Neuron (in vitro differentiated cells): ENCODE data around the gene ZNF692.

ENCODE experiments used
- H2AFZ ChIP-seq: one replicate; pipeline ENCODE4 v1.6.1; 2013; ENCODE audit warnings: low read depth, mild to moderate bottlenecking, inconsistent platforms, low read length, moderate library complexity
- H3K27me3 ChIP-seq: one replicate; pipeline ENCODE4 v1.6.1; 2013; ENCODE audit warnings: low read length; ENCODE audit not compliant: insufficient read depth
- H3K36me3 ChIP-seq: one replicate; pipeline ENCODE4 v1.6.1; 2013; ENCODE audit warnings: low read length; ENCODE audit not compliant: insufficient read depth
- H3K4me1 ChIP-seq: one replicate; pipeline ENCODE4 v1.6.1; 2013; ENCODE audit warnings: low read length; ENCODE audit not compliant: insufficient read depth
- H3K4me3 ChIP-seq: 2 replicates; pipeline ENCODE4 v1.5.1; 2013; ENCODE audit warnings: mild to moderate bottlenecking, low read length, moderate library complexity
- H3K9me3 ChIP-seq: one replicate; pipeline ENCODE4 v1.6.1; 2013; ENCODE audit warnings: low read length

The ZNF692 gene

DNA sequence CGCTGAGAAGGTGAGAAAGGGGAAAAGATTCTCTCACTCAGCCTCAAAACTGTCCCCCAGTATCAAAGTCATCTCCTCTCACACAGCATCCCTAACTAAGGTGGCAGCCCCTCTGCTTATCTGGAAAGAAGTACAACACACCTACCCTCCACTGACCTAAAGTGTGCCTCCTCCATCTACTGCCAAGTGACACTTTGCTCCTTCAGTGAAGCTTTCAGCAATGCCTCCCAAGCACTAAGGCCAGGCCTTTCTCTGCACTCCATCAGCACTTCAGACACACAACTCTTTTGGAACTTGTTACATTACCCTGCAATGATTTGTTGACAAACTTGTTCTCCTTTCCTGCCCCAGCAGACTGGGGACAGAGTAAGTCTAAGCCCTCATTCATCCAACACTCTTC is 34.6 kb downstream of the ZNF692 start:
- H2AFZ ChIP-seq, result no peak overlapping the region
- H3K4me3 ChIP-seq, result peak overlapping the region; percentile 95
- H3K27me3 ChIP-seq, result no peaks in the 10 kb centered on the region
- H3K4me1 ChIP-seq, result peaks cover 30% of the 10 kb centered on the region
- peaks cover 33% of the 10 kb centered on the region for H3K36me3 ChIP-seq
- no peaks in the 10 kb centered on the region for H3K9me3 ChIP-seq

DNA sequence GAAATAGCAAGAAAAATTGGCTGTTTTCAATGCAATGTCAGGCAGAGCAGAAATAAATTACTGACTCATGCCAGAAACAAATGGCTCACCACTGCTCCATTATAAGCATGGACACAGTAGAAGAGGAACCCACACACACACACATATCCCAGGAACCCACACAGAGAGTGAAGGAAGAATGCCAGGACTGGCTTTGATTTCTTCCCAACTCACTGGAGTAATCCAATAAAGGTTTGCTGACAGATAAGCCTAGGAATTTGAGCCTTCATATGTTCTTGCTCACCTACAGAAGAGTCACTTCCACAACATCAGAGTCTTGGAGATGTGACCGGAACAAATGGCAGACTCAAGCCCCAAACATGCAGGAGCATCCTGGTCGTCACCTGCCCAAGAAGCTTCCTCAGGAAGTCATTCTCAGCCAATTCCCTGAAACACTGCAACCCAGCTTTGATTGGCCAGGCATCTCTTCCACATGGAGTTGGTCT is 35.3 kb downstream of the ZNF692 start:
- H3K27me3 ChIP-seq, result no peaks in the 10 kb centered on the region
- H2AFZ ChIP-seq, result no peak overlapping the region
- no peak overlapping the region for H3K4me3 ChIP-seq
- peaks cover 37% of the 10 kb centered on the region for H3K36me3 ChIP-seq
- peaks cover 30% of the 10 kb centered on the region for H3K4me1 ChIP-seq
- no peaks in the 10 kb centered on the region for H3K9me3 ChIP-seq

DNA sequence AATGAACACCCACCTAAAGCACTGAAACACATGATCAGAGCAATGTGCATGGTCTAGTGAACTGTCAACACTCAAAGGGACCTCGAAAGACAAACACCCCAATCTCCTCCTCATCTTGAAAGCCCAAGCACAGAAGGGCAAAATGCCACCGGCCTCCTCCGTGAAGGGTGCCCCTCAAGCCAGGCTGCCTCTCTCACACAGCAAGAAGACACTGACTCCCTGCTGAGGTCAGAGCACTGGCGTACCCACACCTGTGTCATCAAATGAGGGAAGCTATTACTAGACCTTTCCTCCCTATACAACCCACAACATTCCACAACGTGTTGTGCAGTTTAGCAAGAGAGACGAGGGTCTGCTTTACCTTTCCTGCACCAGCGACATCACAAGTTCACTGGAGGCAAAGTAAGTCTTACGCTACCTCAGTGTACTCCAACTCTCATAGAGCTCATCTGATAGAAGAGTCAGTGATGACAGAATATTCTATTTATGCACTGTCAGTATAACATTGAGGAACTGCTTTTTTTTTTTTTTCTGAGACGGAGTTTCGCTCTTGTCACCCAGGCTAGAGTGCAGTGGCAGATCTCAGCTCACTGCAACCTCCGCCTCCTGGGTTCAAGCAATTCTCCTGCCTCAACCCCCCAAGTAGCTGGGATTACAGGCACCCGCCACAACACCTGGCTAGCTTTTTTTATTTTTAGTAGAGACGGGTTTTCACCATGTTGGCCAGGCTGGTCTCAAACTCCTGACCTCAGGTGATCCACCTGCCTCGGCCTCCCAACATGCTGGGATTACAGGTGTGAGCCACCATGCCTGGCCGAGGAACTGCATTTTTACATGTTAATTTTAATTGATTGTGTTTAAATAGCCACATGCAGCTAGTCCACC is 36.5 kb downstream of the ZNF692 start:
- Histone ChIP-seq H3K4me3 (no peak overlapping the region), H3K9me3 (no peaks in the 10 kb centered on the region), H3K36me3 (peaks cover 40% of the 10 kb centered on the region), H2AFZ (no peak overlapping the region), H3K27me3 (no peaks in the 10 kb centered on the region), H3K4me1 (peaks cover 30% of the 10 kb centered on the region)

DNA sequence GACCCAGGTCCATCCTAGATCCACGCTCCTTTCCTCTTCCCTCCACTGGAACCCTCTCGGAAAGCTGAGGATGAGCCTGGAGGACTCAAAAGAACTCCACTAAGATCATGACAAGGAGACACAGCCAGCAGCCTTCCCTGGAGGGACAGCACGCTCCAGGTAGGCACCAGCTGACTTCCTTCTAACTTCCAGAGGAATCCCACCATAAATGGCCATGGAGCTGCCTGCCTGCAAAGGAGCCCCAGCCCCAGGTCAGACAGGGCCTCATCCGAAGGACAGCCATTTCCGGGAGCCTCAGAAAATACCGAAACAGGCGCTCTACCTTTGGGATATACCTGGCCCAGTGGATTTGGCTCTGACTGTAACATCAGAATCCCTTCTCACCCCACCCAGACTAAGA is 37.2 kb downstream of the ZNF692 start:
- no peak overlapping the region for H2AFZ ChIP-seq
- no peaks in the 10 kb centered on the region for H3K27me3 ChIP-seq
- no peak overlapping the region for H3K4me3 ChIP-seq
- peaks cover 47% of the 10 kb centered on the region for H3K36me3 ChIP-seq
- peaks cover 27% of the 10 kb centered on the region for H3K4me1 ChIP-seq
- H3K9me3 ChIP-seq, result no peaks in the 10 kb centered on the region

DNA sequence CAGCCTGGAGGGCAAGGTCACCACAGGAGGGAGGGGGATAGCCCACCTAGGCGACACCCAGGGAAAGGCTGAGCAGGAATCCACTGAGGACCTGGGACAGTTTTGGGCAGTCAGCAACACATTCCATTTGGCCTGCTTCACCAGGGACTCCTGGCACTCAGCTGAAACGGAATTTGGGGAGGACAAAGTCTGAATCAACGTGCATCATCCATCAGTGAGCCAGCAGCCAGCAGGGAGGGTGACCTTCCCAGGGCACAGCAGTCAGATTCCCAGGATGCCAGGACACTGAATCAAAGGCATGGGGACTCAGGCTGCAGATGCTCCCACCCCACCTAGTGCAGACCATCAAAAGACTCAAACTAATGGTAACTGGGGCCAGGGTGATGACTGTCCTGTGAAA is 37.8 kb downstream of the ZNF692 start:
- Histone ChIP-seq H3K4me1 (peaks cover 26% of the 10 kb centered on the region), H3K9me3 (no peaks in the 10 kb centered on the region), H3K36me3 (peaks cover 52% of the 10 kb centered on the region), H3K4me3 (no peak overlapping the region), H2AFZ (no peak overlapping the region), H3K27me3 (no peaks in the 10 kb centered on the region)

DNA sequence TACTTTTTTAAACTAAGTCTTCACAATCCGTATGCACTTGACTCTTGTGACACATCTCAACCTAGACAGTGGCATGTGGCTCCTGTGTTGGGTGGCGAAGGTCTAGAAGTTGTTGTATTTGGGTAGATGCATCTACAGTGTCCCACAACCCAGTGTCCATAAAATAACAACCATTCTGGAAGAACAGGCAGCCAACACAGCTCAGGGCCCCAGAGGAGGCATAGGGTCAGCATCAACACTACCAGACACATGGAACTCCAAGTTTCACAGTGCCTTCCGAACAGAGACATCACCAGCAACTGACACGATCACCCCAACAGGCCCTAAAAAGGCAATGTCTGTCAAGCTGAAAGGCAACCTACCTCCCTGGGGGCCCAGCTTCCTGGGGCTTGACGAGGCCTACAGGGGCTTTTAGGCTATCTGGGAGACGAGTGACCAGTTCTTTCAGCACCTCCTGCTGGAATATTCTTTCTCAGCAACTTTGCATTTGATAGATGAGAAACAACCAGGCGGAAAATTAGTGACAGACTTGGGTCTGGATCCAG is 38.8 kb downstream of the ZNF692 start:
- Histone ChIP-seq H3K27me3 (no peaks in the 10 kb centered on the region), H2AFZ (no peak overlapping the region), H3K9me3 (no peaks in the 10 kb centered on the region), H3K36me3 (peaks cover 62% of the 10 kb centered on the region), H3K4me1 (peaks cover 22% of the 10 kb centered on the region), H3K4me3 (no peak overlapping the region)

DNA sequence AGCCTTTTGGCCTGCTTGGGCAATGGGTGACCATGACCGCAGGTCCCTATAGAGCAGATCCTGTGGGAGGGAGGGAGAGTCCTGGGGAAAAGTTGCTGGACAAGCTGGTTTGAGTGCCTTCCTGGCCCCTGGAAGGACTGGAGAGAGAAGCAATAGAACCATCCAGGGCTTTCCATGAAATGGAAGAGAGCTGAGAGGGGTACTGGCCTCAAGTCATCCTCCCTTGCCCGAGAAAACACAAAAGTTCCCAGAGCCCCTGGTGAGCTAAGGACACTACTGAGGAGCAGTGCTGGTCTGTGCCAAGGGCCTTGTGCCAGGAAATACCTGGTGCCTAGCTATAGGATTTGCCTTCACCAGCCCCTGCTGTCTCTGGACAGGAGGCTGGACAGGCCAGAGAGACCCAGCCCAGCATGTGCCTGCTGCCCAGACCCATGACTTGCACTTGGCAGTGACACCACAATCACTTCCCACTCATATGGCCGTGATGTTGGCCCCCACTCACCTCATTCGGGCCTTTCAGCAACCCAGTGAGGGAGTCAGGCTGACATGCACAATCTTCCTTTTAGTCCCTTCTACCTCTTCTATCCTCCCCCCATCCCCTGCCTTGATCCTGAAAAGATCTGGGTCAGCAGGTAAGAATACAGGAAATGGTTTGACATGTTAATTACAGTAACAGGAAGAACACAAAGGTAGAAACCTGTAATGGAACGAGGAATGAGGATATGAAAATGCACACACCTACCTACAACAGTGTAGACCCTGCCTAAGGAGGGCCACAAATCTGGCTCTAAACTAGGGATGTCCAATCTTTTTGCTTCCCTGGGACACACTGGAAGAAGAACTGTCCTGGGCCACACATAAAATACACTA is 40.1 kb downstream of the ZNF692 start:
- Histone ChIP-seq H3K4me1 (peaks cover 9% of the 10 kb centered on the region), H2AFZ (no peak overlapping the region), H3K36me3 (peaks cover 67% of the 10 kb centered on the region)

DNA sequence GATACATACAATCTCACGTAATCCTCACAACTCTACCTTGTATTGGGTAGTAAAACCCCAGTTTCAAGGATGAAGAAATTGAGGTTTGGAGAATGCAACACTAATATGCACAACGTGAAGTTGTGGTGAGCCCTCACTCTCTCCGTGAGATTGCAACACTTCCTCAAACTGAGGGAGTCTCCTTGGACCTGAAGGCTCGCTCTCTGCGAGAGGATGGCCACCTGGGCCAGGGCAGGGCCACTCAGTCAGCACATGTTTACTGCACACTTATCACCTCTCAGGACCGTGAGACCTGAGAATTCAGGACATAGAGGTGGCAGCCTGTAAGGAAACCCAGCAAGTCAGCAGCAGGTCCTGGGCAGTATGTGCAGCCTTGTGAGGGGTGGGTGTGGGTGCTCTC is 41.8 kb downstream of the ZNF692 start:
- H3K36me3 ChIP-seq, result peaks cover 72% of the 10 kb centered on the region

More for the DNA sequence above, 40.1 kb downstream of the ZNF692 start:
- H3K27me3 ChIP-seq, result no peaks in the 10 kb centered on the region
- H3K4me3 ChIP-seq, result no peak overlapping the region
- no peaks in the 10 kb centered on the region for H3K9me3 ChIP-seq

DNA sequence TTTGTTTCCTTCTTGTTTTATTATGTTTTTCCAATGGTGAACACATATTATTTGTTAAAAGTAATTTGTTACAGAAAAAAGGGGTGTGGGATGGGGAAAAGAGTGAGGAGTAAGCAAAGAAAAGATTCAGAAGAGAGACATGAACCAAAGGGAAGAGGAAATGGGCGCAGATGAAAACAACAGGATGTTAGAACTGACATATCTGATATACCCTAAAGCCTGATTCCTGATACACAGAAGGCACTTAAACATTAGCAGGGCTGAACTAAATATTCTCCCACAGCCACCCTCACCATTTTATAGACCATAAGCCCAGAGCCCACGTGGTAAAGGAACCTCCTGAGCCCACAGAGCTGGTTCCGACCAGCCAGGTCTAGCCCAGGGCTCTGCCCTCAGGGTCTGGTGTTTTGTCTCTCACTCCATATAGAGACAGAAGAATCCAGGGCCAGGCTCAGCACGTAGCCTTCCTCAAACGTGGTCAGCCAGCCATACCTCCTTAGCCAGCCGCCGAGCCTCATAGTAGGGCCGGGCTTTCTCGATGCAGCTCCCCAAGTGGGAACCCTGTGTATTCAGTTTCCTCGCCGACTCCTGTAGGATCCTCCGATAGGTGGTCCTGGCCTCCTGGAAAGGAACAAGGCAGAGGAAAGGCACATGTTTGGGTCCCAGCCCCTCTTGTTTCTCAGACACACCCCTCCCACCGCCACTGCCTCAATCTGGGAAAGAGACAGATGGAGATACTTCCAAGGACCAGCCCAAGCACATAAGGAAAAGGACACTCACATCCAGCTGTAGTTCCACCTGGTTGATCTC is 42.6 kb downstream of the ZNF692 start:
- no peaks in the 10 kb centered on the region for H3K9me3 ChIP-seq
- H3K36me3 ChIP-seq, result peaks cover 75% of the 10 kb centered on the region
- no peaks in the 10 kb centered on the region for H3K4me1 ChIP-seq
- no peak overlapping the region for H2AFZ ChIP-seq
- no peak overlapping the region for H3K4me3 ChIP-seq
- no peaks in the 10 kb centered on the region for H3K27me3 ChIP-seq

More for the DNA sequence above, 41.8 kb downstream of the ZNF692 start:
- H3K27me3 ChIP-seq, result no peaks in the 10 kb centered on the region
- no peak overlapping the region for H3K4me3 ChIP-seq
- no peak overlapping the region for H2AFZ ChIP-seq
- H3K4me1 ChIP-seq, result no peaks in the 10 kb centered on the region
- no peaks in the 10 kb centered on the region for H3K9me3 ChIP-seq

DNA sequence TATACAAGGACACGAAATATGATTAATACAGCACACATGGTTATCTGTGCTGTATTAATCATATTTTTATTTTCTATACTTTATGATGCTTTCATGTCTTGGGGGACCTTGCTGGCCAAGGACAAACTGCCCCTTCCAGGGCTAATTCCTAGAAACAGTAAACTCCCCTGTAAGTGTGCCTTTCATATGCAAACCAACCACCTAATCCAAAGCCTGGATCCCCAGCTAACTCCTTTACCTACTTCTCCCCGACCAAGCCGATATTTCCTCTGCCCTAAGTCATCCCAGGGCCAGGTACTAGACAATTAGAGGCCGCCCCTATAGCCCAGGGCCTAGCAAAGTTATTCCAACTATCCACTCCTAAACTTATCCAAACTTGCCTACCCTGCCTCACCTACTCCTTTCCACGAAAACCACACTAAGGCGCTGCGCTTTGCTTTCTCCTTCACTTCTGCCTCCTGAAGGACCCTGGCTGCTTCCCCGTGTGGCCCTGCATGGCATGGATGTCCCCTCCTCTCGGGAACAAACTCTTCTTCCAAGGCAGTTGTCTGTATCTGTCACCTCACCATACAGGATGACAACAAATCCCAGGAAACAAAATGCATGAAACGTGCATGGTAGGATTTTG is 43.4 kb downstream of the ZNF692 start:
- Histone ChIP-seq H3K4me1 (no peaks in the 10 kb centered on the region), H2AFZ (no peak overlapping the region), H3K4me3 (no peak overlapping the region), H3K9me3 (no peaks in the 10 kb centered on the region), H3K36me3 (peaks cover 70% of the 10 kb centered on the region), H3K27me3 (no peaks in the 10 kb centered on the region)

DNA sequence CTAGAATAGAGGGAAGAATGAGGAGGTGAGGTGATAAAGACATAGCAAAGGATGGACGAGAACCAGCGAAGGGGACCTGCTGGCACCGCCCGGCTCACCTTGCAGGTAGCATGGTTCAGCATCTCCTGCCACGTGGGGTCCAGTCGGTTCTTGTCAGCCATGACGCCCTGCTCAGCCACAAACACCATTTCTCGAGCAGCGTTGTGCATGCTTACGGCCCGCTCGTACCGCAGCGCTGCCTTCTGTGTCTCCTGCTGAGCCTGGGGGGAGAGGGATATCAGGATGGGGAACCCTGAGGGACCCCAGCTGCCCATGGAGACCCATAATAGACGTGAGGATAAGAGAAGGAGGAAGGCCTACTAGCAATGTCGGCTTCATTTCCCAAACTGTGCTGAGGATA is 44.5 kb downstream of the ZNF692 start:
- H2AFZ ChIP-seq, result no peak overlapping the region
- no peaks in the 10 kb centered on the region for H3K4me1 ChIP-seq
- H3K9me3 ChIP-seq, result no peaks in the 10 kb centered on the region
- no peak overlapping the region for H3K4me3 ChIP-seq
- peaks cover 66% of the 10 kb centered on the region for H3K36me3 ChIP-seq
- H3K27me3 ChIP-seq, result no peaks in the 10 kb centered on the region

DNA sequence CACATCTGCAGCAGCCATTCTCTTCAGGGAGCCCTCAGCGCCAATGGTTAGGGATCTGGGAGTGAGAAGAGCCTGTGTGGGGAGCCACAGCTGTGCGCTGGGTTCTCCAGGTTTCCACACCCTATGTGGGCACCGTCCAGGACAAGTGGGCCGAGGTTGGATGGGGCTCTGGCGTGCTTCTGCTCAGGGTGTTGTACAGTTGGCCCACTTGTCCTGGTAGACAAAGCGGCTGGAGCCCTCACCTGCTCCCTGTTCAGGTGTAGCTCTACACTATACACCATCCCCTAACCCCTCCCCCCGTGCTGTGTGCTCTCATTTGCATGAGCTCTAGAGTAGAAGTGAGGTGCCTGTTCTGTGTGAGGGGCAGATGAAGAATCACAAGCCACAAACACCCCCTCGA is 45.3 kb downstream of the ZNF692 start:
- H3K27me3 ChIP-seq, result no peaks in the 10 kb centered on the region
- H3K4me1 ChIP-seq, result no peaks in the 10 kb centered on the region
- no peak overlapping the region for H3K4me3 ChIP-seq
- H3K9me3 ChIP-seq, result no peaks in the 10 kb centered on the region
- no peak overlapping the region for H2AFZ ChIP-seq
- peaks cover 62% of the 10 kb centered on the region for H3K36me3 ChIP-seq
